Osteoblast (primary cell): ENCODE results near the gene CDR2L. TPM values are rescaled to one million over a fixed set of nuclear protein-coding genes. Genes with fewer than 3 reads are reported as not detected.

ENCODE experiments used
- DNase-seq: peaks from one replicate; pipeline ENCODE4 v3.0.0; 2011; ENCODE audit warnings: low spot score, mixed read lengths; ENCODE audit not compliant: insufficient read length; ENCODE audit errors: missing footprints
- H2AFZ ChIP-seq: 2 replicates; pipeline ENCODE4 v1.6.0; 2011; ENCODE audit warnings: mild to moderate bottlenecking, low read length
- H3K27ac ChIP-seq: 2 replicates; pipeline ENCODE4 v1.5.1; 2011; ENCODE audit warnings: mild to moderate bottlenecking, low read depth, low read length, moderate library complexity
- H3K27me3 ChIP-seq: 2 replicates; pipeline ENCODE4 v1.6.0; 2012; ENCODE audit warnings: mild to moderate bottlenecking, control low read depth, inconsistent platforms, low read length, moderate library complexity; ENCODE audit not compliant: insufficient read depth
- H3K36me3 ChIP-seq: 2 replicates; pipeline ENCODE4 v1.5.1; 2011; ENCODE audit warnings: mild to moderate bottlenecking, low read length, control low read depth, moderate library complexity; ENCODE audit not compliant: insufficient read depth
- H3K4me1 ChIP-seq: 2 replicates; pipeline ENCODE4 v1.5.1; 2011; ENCODE audit warnings: mild to moderate bottlenecking, low read length, control low read depth, moderate library complexity; ENCODE audit not compliant: insufficient read depth
- H3K4me2 ChIP-seq: 2 replicates; pipeline ENCODE4 v1.6.0; 2011; ENCODE audit warnings: mild to moderate bottlenecking, low read length; ENCODE audit not compliant: insufficient read depth
- H3K4me3 ChIP-seq: fragments of 200-600 bp; sonication (generic); 3 replicates; pipeline ENCODE4 v1.5.1; 2012; ENCODE audit warnings: mild to moderate bottlenecking, low read length, inconsistent platforms; ENCODE audit not compliant: insufficient read depth
- H3K79me2 ChIP-seq: 2 replicates; pipeline ENCODE4 v1.6.0; 2012; ENCODE audit warnings: mild to moderate bottlenecking, low read length, control low read depth, inconsistent platforms; ENCODE audit not compliant: insufficient read depth
- H3K9me3 ChIP-seq: 2 replicates; pipeline ENCODE4 v1.5.1; 2011; ENCODE audit warnings: low read depth, low read length, control low read depth
- H4K20me1 ChIP-seq: 2 replicates; pipeline ENCODE4 v1.6.0; 2012; ENCODE audit warnings: mild to moderate bottlenecking, low read length, control low read depth; ENCODE audit not compliant: insufficient read depth
- CTCF ChIP-seq: IDR thresholded peaks from 2 replicates; pipeline ENCODE4 v1.5.1; 2011; ENCODE audit warnings: mild to moderate bottlenecking, low read depth, low read length, moderate library complexity; ENCODE audit errors: extremely low read depth
- total RNA-seq: library from RNA; depleted of rRNA; stranded (reverse); fragments of >200 nt; gene quantifications from 2 replicates; pipeline ENCODE4 v1.2.3, GENCODE V29; 2012

CDR2L gene
- total RNA-seq, 1 donor, result 16.6 TPM

- H3K79me2 ChIP-seq, result peaks cover 24% of the 10 kb centered on the region
- no peaks in the 10 kb centered on the region for H3K9me3 ChIP-seq
- H3K27ac ChIP-seq, result no peak overlapping the region
- TF ChIP-seq CTCF, result no peak
- H2AFZ ChIP-seq, result no peak overlapping the region
- H3K4me2 ChIP-seq, result no peak overlapping the region
- H3K27me3 ChIP-seq, result no peaks in the 10 kb centered on the region
- peaks cover 3% of the 10 kb centered on the region for H4K20me1 ChIP-seq
- peaks cover 25% of the 10 kb centered on the region for H3K4me1 ChIP-seq
- no peak overlapping the region for H3K4me3 ChIP-seq
- H3K36me3 ChIP-seq, result no peaks in the 10 kb centered on the region
- no peak for DNase-seq
Observed at GRCh38 chr17:74986206-74986576, 1.2 kb upstream of the CDR2L start.

- H2AFZ ChIP-seq, result peak overlapping the region; percentile 93
- TF ChIP-seq CTCF, result peak; percentile 21
- H3K27ac ChIP-seq, result peak overlapping the region; percentile 100
- DNase-seq, result peak; percentile 97
- H3K79me2 ChIP-seq, result peaks cover 39% of the 10 kb centered on the region
- no peaks in the 10 kb centered on the region for H3K36me3 ChIP-seq
- peaks cover 6% of the 10 kb centered on the region for H4K20me1 ChIP-seq
- H3K4me3 ChIP-seq, result peak overlapping the region; percentile 94
- no peaks in the 10 kb centered on the region for H3K9me3 ChIP-seq
- no peaks in the 10 kb centered on the region for H3K27me3 ChIP-seq
- H3K4me2 ChIP-seq, result peak overlapping the region; percentile 99
- H3K4me1 ChIP-seq, result peaks cover 19% of the 10 kb centered on the region
Observed at GRCh38 chr17:74987909-74988711, 678 bp downstream of the CDR2L start.

- peak; percentile 76 for DNase-seq
- Histone ChIP-seq H3K9me3 (no peaks in the 10 kb centered on the region), H3K36me3 (no peaks in the 10 kb centered on the region), H3K27ac (no peak overlapping the region), H3K4me2 (no peak overlapping the region), H4K20me1 (peaks cover 6% of the 10 kb centered on the region), H3K27me3 (no peaks in the 10 kb centered on the region), H2AFZ (no peak overlapping the region), H3K4me3 (no peak overlapping the region), H3K4me1 (peaks cover 39% of the 10 kb centered on the region), H3K79me2 (peaks cover 52% of the 10 kb centered on the region)
- TF ChIP-seq CTCF, result no peak
Observed at GRCh38 chr17:74990581-74991105, 3.2 kb downstream of the CDR2L start.

- Histone ChIP-seq H3K9me3 (no peaks in the 10 kb centered on the region), H2AFZ (no peak overlapping the region), H3K36me3 (no peaks in the 10 kb centered on the region), H3K4me1 (peaks cover 42% of the 10 kb centered on the region), H3K4me2 (no peak overlapping the region), H3K79me2 (peaks cover 57% of the 10 kb centered on the region), H3K4me3 (no peak overlapping the region), H3K27ac (no peak overlapping the region), H3K27me3 (no peaks in the 10 kb centered on the region), H4K20me1 (peaks cover 11% of the 10 kb centered on the region)
- DNase-seq, result peak; percentile 54
- no peak for TF ChIP-seq CTCF
Observed at GRCh38 chr17:74992223-74992622, 4.8 kb downstream of the CDR2L start.
